Esophagus muscularis mucosa (tissue), 4 donors: ENCODE results near the gene DEAF1. TPM values are rescaled to one million over a fixed set of nuclear protein-coding genes. Genes with fewer than 3 reads are reported as not detected.

Experiments
- DNase-seq: peaks from one replicate; pipeline ENCODE4 v3.0.0-alpha.2; 2017; ENCODE audit errors: extremely low spot score
- H3K27ac ChIP-seq, 4 donors: fragments of 200-600 bp; sonication (generic); replicated peaks in 1 of 4; 1 replicate in 3 of 4; 2 replicates in 1 of 4; pipeline ENCODE4 v1.5.1; 2016 to 2019; ENCODE audit warnings: mild to moderate bottlenecking in 1 of 4
- H3K27me3 ChIP-seq, 4 donors: fragments of 200-600 bp; sonication (generic); one replicate each; pipeline versions ENCODE4 v1.5.1 to v1.6.0; 2016 to 2019
- H3K36me3 ChIP-seq, 4 donors: fragments of 200-600 bp; sonication (generic); one replicate each; pipeline ENCODE4 v1.5.1; 2016 to 2019
- H3K4me1 ChIP-seq, 4 donors: fragments of 200-600 bp; sonication (generic); one replicate each; pipeline ENCODE4 v1.5.1; 2016 to 2019
- H3K4me3 ChIP-seq, 4 donors: fragments of 200-600 bp; sonication (generic); 1 replicate in 2 of 4; 2 replicates in 2 of 4; pipeline ENCODE4 v1.5.1; 2016 to 2019; ENCODE audit warnings: mild to moderate bottlenecking in 4 of 4, moderate library complexity in 1 of 4
- H3K9me3 ChIP-seq, 4 donors: fragments of 200-600 bp; sonication (generic); 1 replicate in 3 of 4; 2 replicates in 1 of 4; pipeline ENCODE4 v1.5.1; 2016 to 2019
- EP300 ChIP-seq: sonication (generic); formaldehyde crosslinking; IDR thresholded peaks from one replicate; pipeline ENCODE4 v1.6.1; 2017; ENCODE audit warnings: antibody characterized with exemption
- POLR2A ChIP-seq: fragments of 450-650 bp; IDR thresholded peaks from one replicate; pipeline ENCODE4 v1.6.1; 2017; ENCODE audit warnings: antibody characterized with exemption, moderate library complexity, mild to moderate bottlenecking, low read depth
- POLR2AphosphoS5 ChIP-seq, 2 donors: sonication (generic); formaldehyde crosslinking; IDR thresholded peaks; one replicate each; pipeline ENCODE4 v1.6.1; 2017; ENCODE audit warnings: antibody characterized with exemption in 2 of 2
- WGBS: methylation state at CpG from one replicate; pipeline ENCODE4 v1.1.5; 2018; 5-methylcytosine and 5-hydroxymethylcytosine counted together
- intact Hi-C: fragments of 100-400 bp; cut with DNase I; formaldehyde crosslinking; loops from one replicate; pipeline ENCODE4 v1.15.1; 2023
- total RNA-seq, 4 donors: library from RNA; depleted of rRNA; stranded (reverse); fragments of >200 nt; gene quantifications; one replicate each; pipeline versions ENCODE4 v1.1.0 to v1.2.1, GENCODE V29; 2016
- TF ChIP-seq, protein P1 (sequence below), 3 experiments: fragments of 200-600 bp in 2 of 3; fragments of 450-650 bp in 1 of 3; sonication (generic) in 2 of 3; IDR thresholded peaks; one replicate each; pipeline ENCODE4 v1.5.1; 2017 to 2019; ENCODE audit warnings: antibody characterized with exemption in 3 of 3, mild to moderate bottlenecking in 2 of 3, moderate library complexity in 1 of 3

DEAF1 gene
- total RNA-seq, 4 donors from 2014 or later = 24.9 to 57.1 (median 39.4) TPM

DNA sequence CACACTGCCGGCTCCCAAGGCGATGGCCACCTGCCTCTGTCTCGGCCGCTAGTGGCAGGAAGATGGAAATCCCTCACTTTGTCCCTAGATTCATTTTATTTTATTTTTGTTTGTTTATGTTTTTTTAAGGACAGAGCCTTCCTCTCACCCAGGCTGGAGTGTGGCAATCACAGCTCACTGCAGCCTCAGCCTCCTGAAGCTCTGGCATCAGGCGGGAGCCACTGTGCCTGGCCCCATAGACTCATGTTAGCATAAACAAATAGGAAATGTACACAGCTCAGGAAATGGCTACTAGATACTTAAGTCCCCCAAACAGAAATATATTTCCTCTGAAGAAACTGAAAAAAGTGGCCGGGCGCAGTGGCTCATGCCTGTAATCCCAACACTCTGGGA, 4.1 kb upstream of the DEAF1 start:
- Histone ChIP-seq H3K27me3 (no peaks in the 10 kb centered on the region), H3K4me3 (no peak overlapping the region), H3K27ac (peak overlapping the region; percentile 94 to 100 (median 98)), H3K36me3 (peaks cover 11 to 46% (median 26%) of the 10 kb centered on the region in 4 donors), H3K9me3 (no peaks in the 10 kb centered on the region), H3K4me1 (peaks cover 24 to 60% (median 51%) of the 10 kb centered on the region in 4 donors)
- intact Hi-C loops = no loop called here
- WGBS = 96% methylated on average over 7 of the region's 7 CpGs
- no peak for DNase-seq
- no peak for TF ChIP-seq POLR2AphosphoS5 (IDR thresholded peaks at IDR 0.05)
- TF ChIP-seq, protein P1, sequence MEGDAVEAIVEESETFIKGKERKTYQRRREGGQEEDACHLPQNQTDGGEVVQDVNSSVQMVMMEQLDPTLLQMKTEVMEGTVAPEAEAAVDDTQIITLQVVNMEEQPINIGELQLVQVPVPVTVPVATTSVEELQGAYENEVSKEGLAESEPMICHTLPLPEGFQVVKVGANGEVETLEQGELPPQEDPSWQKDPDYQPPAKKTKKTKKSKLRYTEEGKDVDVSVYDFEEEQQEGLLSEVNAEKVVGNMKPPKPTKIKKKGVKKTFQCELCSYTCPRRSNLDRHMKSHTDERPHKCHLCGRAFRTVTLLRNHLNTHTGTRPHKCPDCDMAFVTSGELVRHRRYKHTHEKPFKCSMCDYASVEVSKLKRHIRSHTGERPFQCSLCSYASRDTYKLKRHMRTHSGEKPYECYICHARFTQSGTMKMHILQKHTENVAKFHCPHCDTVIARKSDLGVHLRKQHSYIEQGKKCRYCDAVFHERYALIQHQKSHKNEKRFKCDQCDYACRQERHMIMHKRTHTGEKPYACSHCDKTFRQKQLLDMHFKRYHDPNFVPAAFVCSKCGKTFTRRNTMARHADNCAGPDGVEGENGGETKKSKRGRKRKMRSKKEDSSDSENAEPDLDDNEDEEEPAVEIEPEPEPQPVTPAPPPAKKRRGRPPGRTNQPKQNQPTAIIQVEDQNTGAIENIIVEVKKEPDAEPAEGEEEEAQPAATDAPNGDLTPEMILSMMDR (IDR thresholded peaks at IDR 0.05) = no peak
- TF ChIP-seq EP300 = no peak
- TF ChIP-seq POLR2A = no peak

DNA sequence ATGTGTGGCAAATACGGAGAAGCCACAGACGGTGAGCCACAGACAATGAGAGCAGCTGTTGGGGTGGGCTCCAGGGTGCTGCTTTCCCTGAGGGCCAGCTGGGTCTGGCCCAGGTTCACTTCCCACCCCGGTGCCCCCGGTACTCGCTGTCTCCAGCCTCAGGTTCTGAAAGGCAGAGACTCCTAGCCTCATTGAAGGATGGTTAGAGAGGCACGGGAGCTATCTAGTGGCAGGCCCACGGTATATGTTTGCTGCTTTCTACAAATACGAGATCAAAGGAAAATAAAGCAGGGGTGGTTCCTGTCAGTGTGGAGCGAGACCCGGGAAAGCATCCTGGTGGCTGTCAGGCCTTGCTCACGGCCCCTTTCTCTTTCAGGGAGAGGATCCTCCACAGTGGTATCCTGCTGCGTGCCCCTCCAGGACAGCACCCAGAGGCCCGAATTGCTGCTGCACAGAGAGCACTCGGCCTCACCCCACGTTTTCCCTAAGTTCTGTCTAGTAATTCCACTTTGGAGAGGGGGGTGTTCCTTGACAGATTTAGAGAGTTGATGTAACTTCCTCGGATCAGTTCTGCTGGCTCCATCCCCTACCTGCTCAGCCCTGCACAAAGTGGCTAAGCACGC, 3.6 kb upstream of the DEAF1 start:
- H3K27ac ChIP-seq = peak overlapping the region; percentile 94 to 100 (median 98)
- H3K27me3 ChIP-seq = no peaks in the 10 kb centered on the region
- no peak overlapping the region for H3K4me3 ChIP-seq
- H3K36me3 ChIP-seq = peaks cover 11 to 41% (median 25%) of the 10 kb centered on the region in 4 donors
- H3K4me1 ChIP-seq = peaks cover 29 to 65% (median 55%) of the 10 kb centered on the region in 4 donors
- intact Hi-C loops = no loop called here
- no peak for DNase-seq
- WGBS = 78% methylated on average over 17 of the region's 17 CpGs
- H3K9me3 ChIP-seq = no peaks in the 10 kb centered on the region
- no peak for TF ChIP-seq POLR2A
- TF ChIP-seq, protein P1 (IDR thresholded peaks at IDR 0.05) = no peak
- no peak for TF ChIP-seq EP300
- TF ChIP-seq POLR2AphosphoS5 (IDR thresholded peaks at IDR 0.05) = no peak

DNA sequence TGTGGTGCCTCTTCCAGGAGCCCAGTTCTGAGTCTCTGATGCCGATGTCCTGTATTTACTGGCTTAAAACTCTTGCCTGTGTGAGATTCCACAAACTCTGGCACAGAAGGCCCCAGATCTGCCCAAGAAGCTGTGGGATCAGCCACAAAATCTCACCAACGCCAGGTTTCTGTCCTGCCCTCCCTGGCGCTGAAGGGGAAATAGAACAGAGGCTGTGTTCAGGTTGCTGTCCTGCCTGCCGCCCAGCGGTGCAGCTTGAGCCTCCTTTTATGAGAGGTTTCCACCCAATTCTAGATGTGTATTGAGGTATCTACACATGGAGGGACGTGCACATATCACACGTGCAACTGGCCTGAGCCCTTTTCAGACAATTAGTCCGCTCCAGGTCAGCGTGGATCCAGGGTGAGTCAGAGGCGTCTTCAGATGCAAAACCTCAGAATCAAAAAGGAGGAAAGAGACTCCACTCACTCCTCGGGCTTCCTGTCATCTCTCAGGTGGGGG, 2.8 kb upstream of the DEAF1 start:
- 74% methylated on average over 7 of the region's 11 CpGs for WGBS
- DNase-seq = no peak
- Histone ChIP-seq H3K27me3 (no peaks in the 10 kb centered on the region), H3K4me3 (peak overlapping the region in 3 of 4 donors; percentile 18 to 90 (median 19)), H3K9me3 (no peaks in the 10 kb centered on the region), H3K36me3 (peaks cover 11 to 39% (median 21%) of the 10 kb centered on the region in 4 donors), H3K27ac (peak overlapping the region; percentile 94 to 100 (median 98)), H3K4me1 (peaks cover 34 to 65% (median 57%) of the 10 kb centered on the region in 4 donors)
- intact Hi-C loops = no loop called here
- no peak for TF ChIP-seq POLR2A

DNA sequence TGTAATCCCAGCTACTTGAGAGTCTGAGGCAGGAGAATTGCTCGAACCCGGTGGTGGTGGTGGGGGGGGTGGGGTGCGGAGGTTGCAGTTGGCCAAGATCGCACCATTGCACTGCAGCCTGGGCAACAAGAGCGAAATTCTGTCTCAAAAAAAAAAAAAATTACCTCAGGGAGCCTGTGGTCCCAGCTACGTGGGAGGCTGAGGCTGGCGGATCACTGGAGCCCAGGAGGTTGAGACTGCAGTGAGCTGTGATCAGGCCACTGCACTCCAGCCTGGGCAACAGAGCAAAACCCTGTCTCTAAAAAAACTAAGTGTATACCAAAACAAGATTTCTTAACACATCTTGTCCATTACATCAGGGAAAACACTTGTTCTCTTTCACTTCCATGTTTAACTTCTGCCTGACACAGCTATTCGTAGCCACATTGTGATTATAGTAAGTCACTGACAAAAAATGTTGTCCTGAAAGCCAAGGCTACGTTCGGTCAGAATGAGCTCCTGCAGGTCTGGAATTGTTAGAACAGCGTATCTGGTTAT, 2.0 kb upstream of the DEAF1 start:
- Histone ChIP-seq H3K27me3 (no peaks in the 10 kb centered on the region), H3K4me1 (peaks cover 34 to 58% (median 53%) of the 10 kb centered on the region in 4 donors), H3K4me3 (peak overlapping the region; percentile 85 to 95 (median 88)), H3K36me3 (peaks cover 5 to 30% (median 16%) of the 10 kb centered on the region in 4 donors), H3K27ac (peak overlapping the region; percentile 94 to 100 (median 98)), H3K9me3 (no peaks in the 10 kb centered on the region)
- DNase-seq = no peak
- WGBS = 43% methylated on average over 11 of the region's 11 CpGs
- TF ChIP-seq EP300 (no peak), POLR2AphosphoS5 (IDR thresholded peaks at IDR 0.05) (peak; percentile 45 to 77)
- intact Hi-C loops = no loop called here

DNA sequence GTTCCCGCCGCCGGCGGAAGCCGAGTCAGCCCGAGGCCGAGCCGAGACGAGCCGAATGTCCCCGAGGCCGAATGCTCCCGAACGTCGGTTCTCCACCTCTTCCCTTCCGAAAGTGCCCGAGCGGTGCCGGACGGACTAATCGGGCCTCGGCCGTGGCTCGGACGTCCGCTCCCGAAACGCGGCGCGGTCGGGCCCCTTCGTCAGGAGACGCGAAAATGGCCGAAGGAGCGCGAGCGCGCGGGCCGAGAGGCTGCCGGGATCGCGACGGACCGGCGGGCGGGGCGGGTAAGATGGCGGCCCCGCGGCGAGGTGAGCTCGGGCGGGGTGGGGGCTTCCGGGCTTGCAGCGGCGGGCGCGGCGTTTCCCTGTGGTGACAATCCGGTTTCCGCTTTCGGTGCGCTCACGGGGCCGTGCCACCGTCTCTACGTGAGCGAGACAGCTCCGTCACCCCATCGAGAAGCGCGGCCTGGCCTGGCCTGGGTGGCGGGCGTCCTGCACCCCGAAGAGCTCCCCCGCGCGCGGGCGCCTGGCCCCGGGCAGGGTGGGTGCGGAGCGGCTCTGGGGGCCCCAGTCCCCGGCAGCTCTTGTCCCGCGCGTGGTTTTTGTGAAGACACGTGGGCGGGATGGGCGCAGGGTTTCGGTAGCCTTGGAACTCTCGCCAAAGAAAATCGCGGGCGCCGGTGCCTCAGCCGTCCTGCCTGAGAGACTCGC, 671 bp upstream of the DEAF1 start, which contains the start of gene TMEM80:
Gene TMEM80, plus strand, starts transcription at position 279 of the 711 bp plus-strand sequence. Its CDS starts 12 bp downstream, at position 291.
- intact Hi-C loops = no loop called here
- DNase-seq = peak; percentile 99
- Histone ChIP-seq H3K27me3 (no peaks in the 10 kb centered on the region), H3K4me3 (peak within 1 kb of the TSS; percentile 85 to 95 (median 88)), H3K9me3 (no peaks in the 10 kb centered on the region), H3K27ac (peak within 1 kb of the TSS; percentile 94 to 100 (median 98)), H3K4me1 (peaks cover 34 to 58% (median 53%) of the 10 kb centered on the region in 4 donors), H3K36me3 (peaks cover 0 to 25% (median 11%) of the 10 kb centered on the region in 4 donors)
- TF ChIP-seq POLR2A (peak; percentile 46), EP300 (no peak), POLR2AphosphoS5 (IDR thresholded peaks at IDR 0.05) (peak; percentile 52 to 82)
- TF ChIP-seq, protein P1 (IDR thresholded peaks at IDR 0.05) = no peak
- WGBS = 0% methylated on average over 11 of the region's 101 CpGs
